GM21786 (cell line): ENCODE measurements around the gene ANGPTL8.

Source experiments
- ATAC-seq: cut with Tn5 transposase; IDR thresholded peaks from one replicate; pipeline ENCODE4 v1.9.1; 2021; ENCODE audit not compliant: unreplicated experiment

Gene ANGPTL8

GRCh38 chr19:11257846-11258380, 18.5 kb downstream of the ANGPTL8 start:
- ATAC-seq = no peak

- no peak for ATAC-seq
Observed at GRCh38 chr19:11260996-11261395, 21.6 kb downstream of the ANGPTL8 start.

GRCh38 chr19:11261431-11261970, 22.1 kb downstream of the ANGPTL8 start:
- ATAC-seq = no peak

GRCh38 chr19:11261971-11262839, 22.8 kb downstream of the ANGPTL8 start, which contains the start of gene DOCK6:
DOCK6 (minus strand) TSS chr19:11262524; CDS start chr19:11262440, 84 bp downstream.
- no peak for ATAC-seq

GRCh38 chr19:11263726-11264125, 24.3 kb downstream of the ANGPTL8 start:
- no peak for ATAC-seq

GRCh38 chr19:11264452-11265176, 25.2 kb downstream of the ANGPTL8 start:
- no peak for ATAC-seq

- no peak for ATAC-seq
Observed at GRCh38 chr19:11265177-11265784, 25.9 kb downstream of the ANGPTL8 start.

- ATAC-seq = no peak
Observed at GRCh38 chr19:11265785-11266236, 26.4 kb downstream of the ANGPTL8 start.

- no peak for ATAC-seq
Observed at GRCh38 chr19:11267316-11268085, 28.1 kb downstream of the ANGPTL8 start.

- no peak for ATAC-seq
Observed at GRCh38 chr19:11268783-11269267, 29.4 kb downstream of the ANGPTL8 start.

GRCh38 chr19:11269408-11269807, 30.0 kb downstream of the ANGPTL8 start:
- no peak for ATAC-seq

GRCh38 chr19:11273296-11273695, 33.9 kb downstream of the ANGPTL8 start:
- ATAC-seq = no peak

- ATAC-seq = no peak
Observed at GRCh38 chr19:11273989-11274388, 34.6 kb downstream of the ANGPTL8 start.

- no peak for ATAC-seq
Observed at GRCh38 chr19:11274533-11275086, 35.2 kb downstream of the ANGPTL8 start.

GRCh38 chr19:11278670-11279069, 39.3 kb downstream of the ANGPTL8 start:
- ATAC-seq = no peak

GRCh38 chr19:11279505-11280236, 40.3 kb downstream of the ANGPTL8 start:
- no peak for ATAC-seq

GRCh38 chr19:11281356-11282049, 42.1 kb downstream of the ANGPTL8 start:
- no peak for ATAC-seq

GRCh38 chr19:11284515-11284914, 45.1 kb downstream of the ANGPTL8 start:
- no peak for ATAC-seq
